ENCODE data around the gene CNR2.

DNA sequence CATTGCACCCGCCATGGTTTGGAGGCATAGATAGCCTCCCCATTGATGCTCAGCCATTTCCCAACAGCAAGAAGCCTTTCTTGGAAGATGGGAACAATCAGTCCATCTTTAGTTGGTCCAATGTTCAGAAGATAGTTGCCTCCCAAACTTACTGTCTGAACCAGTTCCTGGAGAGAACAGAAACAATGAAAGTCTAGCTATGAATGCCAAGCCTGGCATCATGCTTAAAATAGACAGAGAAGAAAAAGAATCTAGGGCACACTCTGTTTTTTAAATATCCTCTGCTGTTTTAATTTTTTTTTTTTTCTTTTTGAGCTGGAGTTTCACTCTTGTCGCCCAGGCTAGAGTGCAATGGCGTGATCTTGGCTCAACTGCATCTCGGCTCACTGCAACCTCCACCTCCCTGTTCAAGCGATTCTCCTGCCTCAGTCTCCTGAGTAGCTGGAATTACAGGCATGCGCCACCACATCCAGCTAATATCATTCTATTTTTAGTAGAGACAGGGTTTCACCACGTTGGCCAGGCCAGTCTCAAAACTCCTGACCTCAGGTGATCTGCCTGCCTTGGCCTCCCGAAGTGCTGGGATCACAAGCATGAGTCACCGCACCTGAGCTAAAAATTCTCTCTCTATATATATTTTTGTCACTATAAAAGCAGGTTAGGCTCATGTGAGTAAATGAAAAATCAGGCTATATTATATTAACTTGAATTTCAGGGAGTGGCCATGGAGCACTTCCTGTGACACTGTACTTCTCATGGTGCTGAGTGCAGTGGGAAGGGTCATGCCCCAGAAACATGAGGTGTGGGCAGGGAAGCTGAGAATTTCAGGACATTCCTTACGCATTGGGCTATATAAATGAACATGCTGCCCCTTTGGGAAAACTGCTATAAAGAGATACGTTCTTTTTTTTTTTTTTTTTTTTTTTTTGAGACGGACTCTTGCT, 64.2 kb downstream of the CNR2 start:
- TF ChIP-seq, protein P1, sequence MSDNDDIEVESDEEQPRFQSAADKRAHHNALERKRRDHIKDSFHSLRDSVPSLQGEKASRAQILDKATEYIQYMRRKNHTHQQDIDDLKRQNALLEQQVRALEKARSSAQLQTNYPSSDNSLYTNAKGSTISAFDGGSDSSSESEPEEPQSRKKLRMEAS (IDR thresholded peaks at IDR 0.05; ENCODE audit: low read depth): no peak
- TF ChIP-seq, protein P2, sequence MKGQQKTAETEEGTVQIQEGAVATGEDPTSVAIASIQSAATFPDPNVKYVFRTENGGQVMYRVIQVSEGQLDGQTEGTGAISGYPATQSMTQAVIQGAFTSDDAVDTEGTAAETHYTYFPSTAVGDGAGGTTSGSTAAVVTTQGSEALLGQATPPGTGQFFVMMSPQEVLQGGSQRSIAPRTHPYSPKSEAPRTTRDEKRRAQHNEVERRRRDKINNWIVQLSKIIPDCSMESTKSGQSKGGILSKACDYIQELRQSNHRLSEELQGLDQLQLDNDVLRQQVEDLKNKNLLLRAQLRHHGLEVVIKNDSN (IDR thresholded peaks at IDR 0.05; ENCODE audit: borderline replicate concordance, low read depth): no peak
- TF ChIP-seq, protein P3, sequence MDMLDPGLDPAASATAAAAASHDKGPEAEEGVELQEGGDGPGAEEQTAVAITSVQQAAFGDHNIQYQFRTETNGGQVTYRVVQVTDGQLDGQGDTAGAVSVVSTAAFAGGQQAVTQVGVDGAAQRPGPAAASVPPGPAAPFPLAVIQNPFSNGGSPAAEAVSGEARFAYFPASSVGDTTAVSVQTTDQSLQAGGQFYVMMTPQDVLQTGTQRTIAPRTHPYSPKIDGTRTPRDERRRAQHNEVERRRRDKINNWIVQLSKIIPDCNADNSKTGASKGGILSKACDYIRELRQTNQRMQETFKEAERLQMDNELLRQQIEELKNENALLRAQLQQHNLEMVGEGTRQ (IDR thresholded peaks at IDR 0.05; ENCODE audit: borderline replicate concordance, low read depth, low read length): no peak
- TF ChIP-seq, protein P4, sequence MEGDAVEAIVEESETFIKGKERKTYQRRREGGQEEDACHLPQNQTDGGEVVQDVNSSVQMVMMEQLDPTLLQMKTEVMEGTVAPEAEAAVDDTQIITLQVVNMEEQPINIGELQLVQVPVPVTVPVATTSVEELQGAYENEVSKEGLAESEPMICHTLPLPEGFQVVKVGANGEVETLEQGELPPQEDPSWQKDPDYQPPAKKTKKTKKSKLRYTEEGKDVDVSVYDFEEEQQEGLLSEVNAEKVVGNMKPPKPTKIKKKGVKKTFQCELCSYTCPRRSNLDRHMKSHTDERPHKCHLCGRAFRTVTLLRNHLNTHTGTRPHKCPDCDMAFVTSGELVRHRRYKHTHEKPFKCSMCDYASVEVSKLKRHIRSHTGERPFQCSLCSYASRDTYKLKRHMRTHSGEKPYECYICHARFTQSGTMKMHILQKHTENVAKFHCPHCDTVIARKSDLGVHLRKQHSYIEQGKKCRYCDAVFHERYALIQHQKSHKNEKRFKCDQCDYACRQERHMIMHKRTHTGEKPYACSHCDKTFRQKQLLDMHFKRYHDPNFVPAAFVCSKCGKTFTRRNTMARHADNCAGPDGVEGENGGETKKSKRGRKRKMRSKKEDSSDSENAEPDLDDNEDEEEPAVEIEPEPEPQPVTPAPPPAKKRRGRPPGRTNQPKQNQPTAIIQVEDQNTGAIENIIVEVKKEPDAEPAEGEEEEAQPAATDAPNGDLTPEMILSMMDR (IDR thresholded peaks at IDR 0.05): no peak
- TF ChIP-seq, protein P5, sequence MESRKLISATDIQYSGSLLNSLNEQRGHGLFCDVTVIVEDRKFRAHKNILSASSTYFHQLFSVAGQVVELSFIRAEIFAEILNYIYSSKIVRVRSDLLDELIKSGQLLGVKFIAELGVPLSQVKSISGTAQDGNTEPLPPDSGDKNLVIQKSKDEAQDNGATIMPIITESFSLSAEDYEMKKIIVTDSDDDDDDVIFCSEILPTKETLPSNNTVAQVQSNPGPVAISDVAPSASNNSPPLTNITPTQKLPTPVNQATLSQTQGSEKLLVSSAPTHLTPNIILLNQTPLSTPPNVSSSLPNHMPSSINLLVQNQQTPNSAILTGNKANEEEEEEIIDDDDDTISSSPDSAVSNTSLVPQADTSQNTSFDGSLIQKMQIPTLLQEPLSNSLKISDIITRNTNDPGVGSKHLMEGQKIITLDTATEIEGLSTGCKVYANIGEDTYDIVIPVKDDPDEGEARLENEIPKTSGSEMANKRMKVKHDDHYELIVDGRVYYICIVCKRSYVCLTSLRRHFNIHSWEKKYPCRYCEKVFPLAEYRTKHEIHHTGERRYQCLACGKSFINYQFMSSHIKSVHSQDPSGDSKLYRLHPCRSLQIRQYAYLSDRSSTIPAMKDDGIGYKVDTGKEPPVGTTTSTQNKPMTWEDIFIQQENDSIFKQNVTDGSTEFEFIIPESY (IDR thresholded peaks at IDR 0.05; ENCODE audit: borderline replicate concordance, low read depth): no peak
- no peak for TF ChIP-seq POLR2AphosphoS5 (IDR thresholded peaks at IDR 0.05; ENCODE audit: low read depth, low read length)
